Mesenteric fat pad (tissue), 1 donor: Measurements from ENCODE around the gene MED9. TPM values are rescaled to one million over a fixed set of nuclear protein-coding genes. Genes with fewer than 3 reads are reported as not detected.

Source experiments
- DNase-seq: peaks from one replicate; pipeline ENCODE4 v3.0.0-alpha.2; 2020; ENCODE audit warnings: low spot score
- total RNA-seq: library from RNA; stranded (reverse); fragmentation: NEBNext Ultra II Directional; extraction: Animal tissue kit (Norgen Biotek cat#: 25700); gene quantifications from one replicate; pipeline ENCODE4 v1.2.1, GENCODE V29; 2021
- donor health status: DM: yes; HTN: yes; CAD: no.

Gene MED9
- total RNA-seq, 1 donor from 2014 or later, result 11.4 TPM

- DNase-seq, result no peak
These were observed 26.8 kb downstream of the MED9 start for GRCh38 chr17:17503566-17504130.

- no peak for DNase-seq
These were observed 27.7 kb downstream of the MED9 start for GRCh38 chr17:17504341-17505140.

GRCh38 chr17:17505151-17505550 is 28.4 kb downstream of the MED9 start:
- no peak for DNase-seq

- no peak for DNase-seq
These were observed 28.9 kb downstream of the MED9 start for GRCh38 chr17:17505610-17506171.

GRCh38 chr17:17506181-17506741 is 29.5 kb downstream of the MED9 start:
- DNase-seq, result no peak

- DNase-seq, result no peak
These were observed 30.2 kb downstream of the MED9 start for GRCh38 chr17:17506893-17507464.

- no peak for DNase-seq
These were observed 30.7 kb downstream of the MED9 start for GRCh38 chr17:17507465-17508011.

- DNase-seq, result no peak
These were observed 31.3 kb downstream of the MED9 start for GRCh38 chr17:17508019-17508535.

- DNase-seq, result no peak
These were observed 32.1 kb downstream of the MED9 start for GRCh38 chr17:17508646-17509591.

- DNase-seq, result no peak
These were observed 33.0 kb downstream of the MED9 start for GRCh38 chr17:17509601-17510425.

- DNase-seq, result no peak
These were observed 33.9 kb downstream of the MED9 start for GRCh38 chr17:17510456-17511292.

GRCh38 chr17:17511293-17511741 is 34.5 kb downstream of the MED9 start:
- no peak for DNase-seq

GRCh38 chr17:17511881-17512858 is 35.4 kb downstream of the MED9 start:
- no peak for DNase-seq

GRCh38 chr17:17512866-17513265 is 36.1 kb downstream of the MED9 start:
- DNase-seq, result no peak

GRCh38 chr17:17513626-17514025 is 36.8 kb downstream of the MED9 start:
- DNase-seq, result no peak

- no peak for DNase-seq
These were observed 37.7 kb downstream of the MED9 start for GRCh38 chr17:17514361-17514992.
